Parathyroid adenoma (tissue), 2 donors: ENCODE results near the gene SDHB.
A peak's percentile ranks its signal among the peaks of the same experiment; 100 is the strongest.

Source experiments
- H2AFZ ChIP-seq: fragments of 300-600 bp; sonication (generic); one replicate; pipeline ENCODE4 v1.7.0; 2017; ENCODE audit warnings: antibody characterized with exemption, mild to moderate bottlenecking
- H3K27ac ChIP-seq: fragments of 300-600 bp; sonication (generic); one replicate; pipeline ENCODE4 v1.7.0; 2017
- H3K27me3 ChIP-seq: fragments of 300-600 bp; sonication (generic); one replicate; pipeline ENCODE4 v1.7.0; 2017; ENCODE audit warnings: low read length; ENCODE audit not compliant: control insufficient read depth, insufficient read depth
- H3K36me3 ChIP-seq: fragments of 300-600 bp; sonication (generic); one replicate; pipeline ENCODE4 v1.7.0; 2017; ENCODE audit warnings: low read length; ENCODE audit not compliant: control insufficient read depth, insufficient read depth
- H3K4me1 ChIP-seq: fragments of 300-600 bp; sonication (generic); one replicate; pipeline ENCODE4 v1.7.0; 2017; ENCODE audit warnings: control low read depth
- H3K4me2 ChIP-seq: fragments of 300-600 bp; sonication (generic); one replicate; pipeline ENCODE4 v1.7.0; 2017; ENCODE audit warnings: low read length
- H3K4me3 ChIP-seq: fragments of 300-600 bp; sonication (generic); one replicate; pipeline ENCODE4 v1.7.0; 2017; ENCODE audit warnings: low read depth, low read length
- H3K79me2 ChIP-seq: fragments of 300-600 bp; sonication (generic); one replicate; pipeline ENCODE4 v1.7.0; 2017; ENCODE audit warnings: control low read depth
- H3K9ac ChIP-seq: fragments of 300-600 bp; sonication (generic); one replicate; pipeline ENCODE4 v1.7.0; 2017; ENCODE audit warnings: mild to moderate bottlenecking
- H3K9me3 ChIP-seq: fragments of 300-600 bp; sonication (generic); one replicate; pipeline ENCODE4 v1.7.0; 2017; ENCODE audit warnings: low read length; ENCODE audit not compliant: control insufficient read depth
- TF ChIP-seq, protein P1 (sequence below): fragments of 300-600 bp; sonication (generic); IDR thresholded peaks from one replicate; pipeline ENCODE4 v1.7.0; 2017; ENCODE audit warnings: antibody characterized with exemption, mild to moderate bottlenecking
- donor health status: primary hyperparathyroidism.

SDHB gene

DNA sequence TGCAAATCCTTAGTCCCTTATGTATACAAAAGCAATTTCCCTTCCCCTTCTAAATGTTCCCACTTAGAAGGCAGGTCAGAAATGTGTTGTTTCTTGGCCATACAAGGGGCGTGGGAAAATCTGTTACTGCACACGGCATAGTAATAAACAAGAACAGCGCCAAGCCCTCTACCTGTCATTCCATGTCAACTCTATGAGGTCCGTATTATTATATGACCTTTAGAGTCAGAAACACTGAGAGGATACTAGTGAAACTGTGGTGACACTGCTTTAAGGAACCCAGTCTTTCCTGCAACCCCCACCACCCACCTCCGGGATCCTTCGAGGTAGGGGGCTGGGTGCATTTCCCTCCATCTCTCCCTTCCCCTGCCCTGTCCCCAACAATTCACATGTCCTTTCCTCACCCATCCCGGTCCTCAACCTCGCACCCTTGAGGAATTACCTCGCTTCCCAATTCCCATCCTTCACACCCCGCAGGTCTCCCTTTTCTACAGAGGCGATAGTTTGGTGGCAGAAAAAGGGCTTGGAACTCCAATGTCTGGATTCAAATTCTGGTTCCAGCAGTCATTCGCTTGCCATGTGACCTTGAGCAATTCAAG is 647 bp downstream of the SDHB start:
- H3K4me3 ChIP-seq = peak overlapping the region; percentile 69
- no peak overlapping the region for H3K9ac ChIP-seq
- peak overlapping the region; percentile 83 for H3K4me2 ChIP-seq
- H3K4me1 ChIP-seq = no peaks in the 10 kb centered on the region
- no peaks in the 10 kb centered on the region for H3K27me3 ChIP-seq
- H3K27ac ChIP-seq = peak overlapping the region; percentile 51
- no peaks in the 10 kb centered on the region for H3K9me3 ChIP-seq
- TF ChIP-seq, protein P1, sequence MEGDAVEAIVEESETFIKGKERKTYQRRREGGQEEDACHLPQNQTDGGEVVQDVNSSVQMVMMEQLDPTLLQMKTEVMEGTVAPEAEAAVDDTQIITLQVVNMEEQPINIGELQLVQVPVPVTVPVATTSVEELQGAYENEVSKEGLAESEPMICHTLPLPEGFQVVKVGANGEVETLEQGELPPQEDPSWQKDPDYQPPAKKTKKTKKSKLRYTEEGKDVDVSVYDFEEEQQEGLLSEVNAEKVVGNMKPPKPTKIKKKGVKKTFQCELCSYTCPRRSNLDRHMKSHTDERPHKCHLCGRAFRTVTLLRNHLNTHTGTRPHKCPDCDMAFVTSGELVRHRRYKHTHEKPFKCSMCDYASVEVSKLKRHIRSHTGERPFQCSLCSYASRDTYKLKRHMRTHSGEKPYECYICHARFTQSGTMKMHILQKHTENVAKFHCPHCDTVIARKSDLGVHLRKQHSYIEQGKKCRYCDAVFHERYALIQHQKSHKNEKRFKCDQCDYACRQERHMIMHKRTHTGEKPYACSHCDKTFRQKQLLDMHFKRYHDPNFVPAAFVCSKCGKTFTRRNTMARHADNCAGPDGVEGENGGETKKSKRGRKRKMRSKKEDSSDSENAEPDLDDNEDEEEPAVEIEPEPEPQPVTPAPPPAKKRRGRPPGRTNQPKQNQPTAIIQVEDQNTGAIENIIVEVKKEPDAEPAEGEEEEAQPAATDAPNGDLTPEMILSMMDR = no peak
- H3K36me3 ChIP-seq = no peaks in the 10 kb centered on the region
- peaks cover 22% of the 10 kb centered on the region for H3K79me2 ChIP-seq
- peak overlapping the region; percentile 83 for H2AFZ ChIP-seq

GRCh38 chr1:17052641-17053040 is 1.2 kb downstream of the SDHB start:
- Histone ChIP-seq H3K4me1 (no peaks in the 10 kb centered on the region), H3K4me2 (peak overlapping the region; percentile 83), H3K36me3 (no peaks in the 10 kb centered on the region), H3K4me3 (peak overlapping the region; percentile 69), H3K27me3 (no peaks in the 10 kb centered on the region), H3K27ac (no peak overlapping the region), H3K9ac (no peak overlapping the region), H3K9me3 (no peaks in the 10 kb centered on the region), H2AFZ (no peak overlapping the region), H3K79me2 (peaks cover 22% of the 10 kb centered on the region)
- TF ChIP-seq, protein P1 = no peak

- Histone ChIP-seq H3K9me3 (no peaks in the 10 kb centered on the region), H3K4me3 (no peak overlapping the region), H3K9ac (no peak overlapping the region), H3K27me3 (no peaks in the 10 kb centered on the region), H3K79me2 (peaks cover 22% of the 10 kb centered on the region), H2AFZ (no peak overlapping the region), H3K4me2 (no peak overlapping the region), H3K4me1 (no peaks in the 10 kb centered on the region), H3K27ac (no peak overlapping the region), H3K36me3 (no peaks in the 10 kb centered on the region)
- TF ChIP-seq, protein P1 = no peak
Measured at GRCh38 chr1:17052038-17052437, 1.8 kb downstream of the SDHB start.

GRCh38 chr1:17047924-17048323 is 5.9 kb downstream of the SDHB start:
- H3K9me3 ChIP-seq = no peaks in the 10 kb centered on the region
- H3K9ac ChIP-seq = no peak overlapping the region
- peaks cover 15% of the 10 kb centered on the region for H3K79me2 ChIP-seq
- H3K4me3 ChIP-seq = no peak overlapping the region
- no peaks in the 10 kb centered on the region for H3K27me3 ChIP-seq
- H3K4me1 ChIP-seq = no peaks in the 10 kb centered on the region
- no peaks in the 10 kb centered on the region for H3K36me3 ChIP-seq
- TF ChIP-seq, protein P1 = no peak
- no peak overlapping the region for H2AFZ ChIP-seq
- no peak overlapping the region for H3K27ac ChIP-seq
- H3K4me2 ChIP-seq = no peak overlapping the region

GRCh38 chr1:17046334-17046657 is 7.5 kb downstream of the SDHB start:
- no peaks in the 10 kb centered on the region for H3K4me1 ChIP-seq
- TF ChIP-seq, protein P1 = no peak
- H2AFZ ChIP-seq = no peak overlapping the region
- no peak overlapping the region for H3K9ac ChIP-seq
- H3K9me3 ChIP-seq = no peaks in the 10 kb centered on the region
- H3K4me2 ChIP-seq = no peak overlapping the region
- no peaks in the 10 kb centered on the region for H3K36me3 ChIP-seq
- peaks cover 10% of the 10 kb centered on the region for H3K79me2 ChIP-seq
- H3K27ac ChIP-seq = no peak overlapping the region
- no peak overlapping the region for H3K4me3 ChIP-seq
- H3K27me3 ChIP-seq = no peaks in the 10 kb centered on the region
